Body of pancreas (tissue), 4 donors: Measurements from ENCODE around the gene FAU.

ENCODE experiments used
- POLR2A ChIP-seq, 3 donors: fragments of 450-650 bp; IDR thresholded peaks; one replicate each; pipeline ENCODE4 v1.6.1; 2016; ENCODE audit warnings: antibody characterized with exemption in 3 of 3, mild to moderate bottlenecking in 2 of 3
- TF ChIP-seq, protein P1 (sequence below), 7 experiments: fragments of 450-650 bp in 4 of 7; fragments of 200-600 bp in 3 of 7; sonication (generic) in 3 of 7; IDR thresholded peaks; one replicate each; pipeline ENCODE4 v1.5.1; 2016 to 2019; ENCODE audit warnings: antibody characterized with exemption in 7 of 7

DNA sequence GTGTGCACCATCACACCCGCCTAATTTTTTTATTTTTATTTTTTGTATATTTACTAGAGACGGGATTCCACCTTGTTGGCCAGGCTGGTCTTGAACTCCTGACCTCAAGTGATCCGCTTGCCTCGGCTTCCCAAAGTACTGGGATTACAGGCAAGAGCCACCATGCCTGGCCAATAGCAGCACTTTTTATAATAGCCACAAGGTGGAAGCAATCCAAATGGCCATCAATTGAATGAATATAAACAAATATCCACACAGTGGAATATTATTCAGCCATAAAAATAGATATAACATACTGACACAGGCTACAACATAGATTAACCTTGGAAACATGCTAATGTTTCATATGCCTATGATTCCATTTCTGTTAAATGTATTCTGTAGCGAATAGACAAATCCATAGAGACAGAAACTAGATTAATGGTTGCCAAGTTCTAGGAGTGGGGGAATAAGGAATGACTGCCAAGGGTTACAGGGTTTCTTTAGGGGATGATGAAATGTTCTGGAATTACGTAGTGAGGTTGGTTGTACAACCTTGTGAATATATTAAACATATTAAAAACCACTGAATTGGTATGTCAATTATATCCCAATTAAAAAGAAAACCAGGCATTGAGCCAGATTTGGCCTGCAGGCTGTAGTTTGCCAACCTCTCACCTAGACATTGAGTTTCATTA, 21.1 kb downstream of the FAU start:
- TF ChIP-seq, protein P1, sequence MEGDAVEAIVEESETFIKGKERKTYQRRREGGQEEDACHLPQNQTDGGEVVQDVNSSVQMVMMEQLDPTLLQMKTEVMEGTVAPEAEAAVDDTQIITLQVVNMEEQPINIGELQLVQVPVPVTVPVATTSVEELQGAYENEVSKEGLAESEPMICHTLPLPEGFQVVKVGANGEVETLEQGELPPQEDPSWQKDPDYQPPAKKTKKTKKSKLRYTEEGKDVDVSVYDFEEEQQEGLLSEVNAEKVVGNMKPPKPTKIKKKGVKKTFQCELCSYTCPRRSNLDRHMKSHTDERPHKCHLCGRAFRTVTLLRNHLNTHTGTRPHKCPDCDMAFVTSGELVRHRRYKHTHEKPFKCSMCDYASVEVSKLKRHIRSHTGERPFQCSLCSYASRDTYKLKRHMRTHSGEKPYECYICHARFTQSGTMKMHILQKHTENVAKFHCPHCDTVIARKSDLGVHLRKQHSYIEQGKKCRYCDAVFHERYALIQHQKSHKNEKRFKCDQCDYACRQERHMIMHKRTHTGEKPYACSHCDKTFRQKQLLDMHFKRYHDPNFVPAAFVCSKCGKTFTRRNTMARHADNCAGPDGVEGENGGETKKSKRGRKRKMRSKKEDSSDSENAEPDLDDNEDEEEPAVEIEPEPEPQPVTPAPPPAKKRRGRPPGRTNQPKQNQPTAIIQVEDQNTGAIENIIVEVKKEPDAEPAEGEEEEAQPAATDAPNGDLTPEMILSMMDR (IDR thresholded peaks at IDR 0.05): no peak
- no peak for TF ChIP-seq POLR2A (IDR thresholded peaks at IDR 0.05)
